Ishikawa (cell line): ENCODE measurements around the gene UBE2C.
A peak's percentile ranks its signal among the peaks of the same experiment; 100 is the strongest.

ENCODE experiments used
- CEBPB ChIP-seq: IDR thresholded peaks from 2 replicates; pipeline ENCODE4 v1.6.1; 2012
- CREB1 ChIP-seq: IDR thresholded peaks from 2 replicates; pipeline ENCODE4 v1.6.1; 2012; ENCODE audit warnings: low read depth
- EGR1 ChIP-seq: IDR thresholded peaks from 2 replicates; pipeline ENCODE4 v1.6.1; 2012
- EP300 ChIP-seq: IDR thresholded peaks from 2 replicates; pipeline ENCODE4 v1.6.1; 2012; ENCODE audit warnings: borderline replicate concordance
- FOXM1 ChIP-seq: IDR thresholded peaks from 2 replicates; pipeline ENCODE4 v1.6.1; 2012; ENCODE audit warnings: low read depth, borderline replicate concordance
- RAD21 ChIP-seq: IDR thresholded peaks from 2 replicates; pipeline ENCODE4 v1.6.1; 2012; ENCODE audit warnings: low read depth
- TAF1 ChIP-seq: IDR thresholded peaks from 2 replicates; pipeline ENCODE4 v1.6.1; 2012; ENCODE audit warnings: low read depth, mild to moderate bottlenecking
- TCF12 ChIP-seq: IDR thresholded peaks from 2 replicates; pipeline ENCODE4 v1.6.1; 2012; ENCODE audit warnings: low read depth
- TEAD4 ChIP-seq: IDR thresholded peaks from 2 replicates; pipeline ENCODE4 v1.6.1; 2012
- USF1 ChIP-seq: IDR thresholded peaks from 2 replicates; pipeline ENCODE4 v1.6.1; 2012
- YY1 ChIP-seq: IDR thresholded peaks from 2 replicates; pipeline ENCODE4 v1.6.1; 2012; ENCODE audit warnings: low read depth
- ZBTB7A ChIP-seq: IDR thresholded peaks from 2 replicates; pipeline ENCODE4 v1.6.1; 2012; ENCODE audit warnings: low read depth
- TF ChIP-seq, protein P1 (sequence below): IDR thresholded peaks from 2 replicates; pipeline ENCODE4 v1.6.1; 2012
- TF ChIP-seq, protein P2 (sequence below): IDR thresholded peaks from 2 replicates; pipeline ENCODE4 v1.6.1; 2012; ENCODE audit warnings: low read depth, mild to moderate bottlenecking

- TF ChIP-seq TCF12 (0 out of 2 replicates have a peak, but pooled peaks have one; percentile 29), YY1 (no peak), CREB1 (no peak), EP300 (0 out of 2 replicates have a peak, but pooled peaks have one; percentile 25), CEBPB (no peak), RAD21 (no peak), TEAD4 (no peak), FOXM1 (peak; percentile 100), EGR1 (no peak), TAF1 (peak; percentile 86), ZBTB7A (0 out of 2 replicates have a peak, but pooled peaks have one; percentile 37), USF1 (peak; percentile 94)
- TF ChIP-seq, protein P1, sequence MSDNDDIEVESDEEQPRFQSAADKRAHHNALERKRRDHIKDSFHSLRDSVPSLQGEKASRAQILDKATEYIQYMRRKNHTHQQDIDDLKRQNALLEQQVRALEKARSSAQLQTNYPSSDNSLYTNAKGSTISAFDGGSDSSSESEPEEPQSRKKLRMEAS: peak; percentile 84
- TF ChIP-seq, protein P2, sequence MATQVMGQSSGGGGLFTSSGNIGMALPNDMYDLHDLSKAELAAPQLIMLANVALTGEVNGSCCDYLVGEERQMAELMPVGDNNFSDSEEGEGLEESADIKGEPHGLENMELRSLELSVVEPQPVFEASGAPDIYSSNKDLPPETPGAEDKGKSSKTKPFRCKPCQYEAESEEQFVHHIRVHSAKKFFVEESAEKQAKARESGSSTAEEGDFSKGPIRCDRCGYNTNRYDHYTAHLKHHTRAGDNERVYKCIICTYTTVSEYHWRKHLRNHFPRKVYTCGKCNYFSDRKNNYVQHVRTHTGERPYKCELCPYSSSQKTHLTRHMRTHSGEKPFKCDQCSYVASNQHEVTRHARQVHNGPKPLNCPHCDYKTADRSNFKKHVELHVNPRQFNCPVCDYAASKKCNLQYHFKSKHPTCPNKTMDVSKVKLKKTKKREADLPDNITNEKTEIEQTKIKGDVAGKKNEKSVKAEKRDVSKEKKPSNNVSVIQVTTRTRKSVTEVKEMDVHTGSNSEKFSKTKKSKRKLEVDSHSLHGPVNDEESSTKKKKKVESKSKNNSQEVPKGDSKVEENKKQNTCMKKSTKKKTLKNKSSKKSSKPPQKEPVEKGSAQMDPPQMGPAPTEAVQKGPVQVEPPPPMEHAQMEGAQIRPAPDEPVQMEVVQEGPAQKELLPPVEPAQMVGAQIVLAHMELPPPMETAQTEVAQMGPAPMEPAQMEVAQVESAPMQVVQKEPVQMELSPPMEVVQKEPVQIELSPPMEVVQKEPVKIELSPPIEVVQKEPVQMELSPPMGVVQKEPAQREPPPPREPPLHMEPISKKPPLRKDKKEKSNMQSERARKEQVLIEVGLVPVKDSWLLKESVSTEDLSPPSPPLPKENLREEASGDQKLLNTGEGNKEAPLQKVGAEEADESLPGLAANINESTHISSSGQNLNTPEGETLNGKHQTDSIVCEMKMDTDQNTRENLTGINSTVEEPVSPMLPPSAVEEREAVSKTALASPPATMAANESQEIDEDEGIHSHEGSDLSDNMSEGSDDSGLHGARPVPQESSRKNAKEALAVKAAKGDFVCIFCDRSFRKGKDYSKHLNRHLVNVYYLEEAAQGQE: no peak
Observed at GRCh38 chr20:45812157-45813005, at the start of gene UBE2C.
